ENCODE results near the gene PPA2.

- TF ChIP-seq EZH2 (IDR thresholded peaks at IDR 0.05; ENCODE audit: borderline replicate concordance, insufficient read depth, low read length, poor library complexity, severe bottlenecking) (no peak), CTCF (IDR thresholded peaks at IDR 0.05; ENCODE audit: poor library complexity, severe bottlenecking) (no peak), REST (IDR thresholded peaks at IDR 0.05; ENCODE audit: borderline replicate concordance) (no peak), EP300 (conservative IDR thresholded peaks at IDR 0.05; ENCODE audit: poor library complexity, severe bottlenecking) (no peak), SMC3 (conservative IDR thresholded peaks at IDR 0.05; ENCODE audit: poor library complexity) (no peak), RAD21 (conservative IDR thresholded peaks at IDR 0.05) (no peak), TAF1 (IDR thresholded peaks at IDR 0.05; ENCODE audit: low read depth) (no peak), POLR2AphosphoS5 (IDR thresholded peaks at IDR 0.05) (no peak)
Observed at GRCh38 chr4:105350859-105351490, 122.9 kb downstream of the PPA2 start.

Measured in neural cell (in vitro differentiated cells).